GM12891 (cell line): ENCODE data around the gene PLXNC1.

Experiments
- PAX5 ChIP-seq: IDR thresholded peaks from 2 replicates; pipeline ENCODE4 v1.6.1; 2011; ENCODE audit warnings: low read length, moderate library complexity, mild to moderate bottlenecking; ENCODE audit not compliant: insufficient read depth, severe bottlenecking
- POLR2A ChIP-seq: IDR thresholded peaks from 2 replicates; pipeline ENCODE4 v1.6.1; 2011; ENCODE audit warnings: low read depth, low read length, control low read depth
- POLR2AphosphoS5 ChIP-seq: IDR thresholded peaks from 2 replicates; pipeline ENCODE4 v1.6.1; 2011; ENCODE audit warnings: low read depth, low read length, control low read depth
- POU2F2 ChIP-seq: IDR thresholded peaks from 2 replicates; pipeline ENCODE4 v1.6.1; 2011; ENCODE audit warnings: low read depth, mild to moderate bottlenecking, control low read depth, low read length, moderate library complexity
- TAF1 ChIP-seq: IDR thresholded peaks from 2 replicates; pipeline ENCODE4 v1.6.1; 2011; ENCODE audit warnings: low read depth, low read length, control low read depth

DNA sequence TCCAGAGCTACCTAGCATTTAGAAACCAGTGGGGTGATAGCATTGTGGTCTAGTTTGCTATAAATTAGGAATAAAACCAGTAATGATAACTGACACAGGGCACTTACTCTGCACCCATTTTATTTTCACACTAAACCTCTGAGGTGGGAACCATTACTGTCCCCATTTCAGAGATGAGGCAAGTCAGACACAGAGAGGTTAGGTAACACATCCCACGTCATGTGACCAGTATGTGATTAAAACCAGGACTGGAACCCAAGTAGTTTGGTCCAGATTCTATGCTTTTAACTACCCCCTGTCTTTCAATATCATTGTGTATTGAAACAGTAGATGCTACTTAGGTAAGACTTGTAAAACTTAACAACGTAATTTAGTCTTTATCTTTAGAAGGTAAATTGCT is 110.2 kb downstream of the PLXNC1 start:
- TF ChIP-seq POLR2A (no peak; the same call in 1 of the 2 replicates), POLR2AphosphoS5 (no peak), POU2F2 (no peak; the same call in 1 of the 2 replicates), PAX5 (no peak), TAF1 (no peak)
